NCI-H1092 treated with DMSO at 0.1 percent for 48 hours (cell line): ENCODE data around the gene CHRM5.

Experiments
- DNase-seq: peaks from one replicate; lab custom pipeline; 2025; lab: John Stamatoyannopoulos, UW

The CHRM5 gene

GRCh38 chr15:34102175-34102925, 134.1 kb downstream of the CHRM5 start:
- no peak for DNase-seq

GRCh38 chr15:34106423-34106822, 138.1 kb downstream of the CHRM5 start:
- no peak for DNase-seq

DNA sequence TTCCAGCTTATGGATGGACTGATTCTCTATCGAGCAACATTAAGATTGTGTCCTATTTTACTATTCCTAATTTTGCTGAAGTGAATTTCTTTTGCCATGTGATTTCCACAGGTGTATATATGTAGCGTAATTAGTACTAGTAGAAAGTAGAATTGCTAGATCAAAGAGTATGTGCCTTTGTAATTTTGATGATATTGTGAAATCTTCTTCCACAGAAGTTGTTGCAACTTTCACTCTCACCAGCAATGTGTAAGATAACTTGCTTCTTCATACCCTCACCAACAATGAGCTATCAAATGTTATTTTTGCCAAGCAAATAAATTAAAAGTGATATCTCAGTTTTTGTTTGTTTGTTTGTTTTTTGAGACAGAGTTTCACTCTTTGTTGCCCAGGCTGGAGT, 139.0 kb downstream of the CHRM5 start:
- DNase-seq, result no peak

- no peak for DNase-seq
Observed at GRCh38 chr15:34109797-34110663, 141.7 kb downstream of the CHRM5 start.

GRCh38 chr15:34111488-34111887, 143.2 kb downstream of the CHRM5 start:
- no peak for DNase-seq

GRCh38 chr15:34114215-34114614, 145.9 kb downstream of the CHRM5 start:
- DNase-seq, result no peak

DNA sequence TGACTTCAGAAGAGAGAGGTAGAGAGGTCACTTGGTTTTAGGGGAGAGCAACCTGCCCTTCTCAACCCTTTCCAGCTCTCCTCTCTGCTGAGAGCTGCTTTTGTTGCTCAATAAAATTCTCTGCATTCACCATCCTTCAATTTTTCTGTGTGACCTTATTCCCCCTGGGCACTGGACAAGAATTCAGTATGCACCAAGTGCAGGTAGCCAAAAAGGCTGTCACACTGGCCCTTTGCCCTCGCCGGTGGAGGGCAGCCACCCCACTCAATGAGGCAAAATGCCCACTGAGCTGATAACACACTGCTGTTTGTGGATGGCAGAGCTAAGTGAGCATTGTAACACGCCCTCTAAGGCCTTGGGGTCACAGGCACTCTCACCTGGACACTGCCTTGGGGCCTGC, 146.4 kb downstream of the CHRM5 start:
- DNase-seq, result no peak

DNA sequence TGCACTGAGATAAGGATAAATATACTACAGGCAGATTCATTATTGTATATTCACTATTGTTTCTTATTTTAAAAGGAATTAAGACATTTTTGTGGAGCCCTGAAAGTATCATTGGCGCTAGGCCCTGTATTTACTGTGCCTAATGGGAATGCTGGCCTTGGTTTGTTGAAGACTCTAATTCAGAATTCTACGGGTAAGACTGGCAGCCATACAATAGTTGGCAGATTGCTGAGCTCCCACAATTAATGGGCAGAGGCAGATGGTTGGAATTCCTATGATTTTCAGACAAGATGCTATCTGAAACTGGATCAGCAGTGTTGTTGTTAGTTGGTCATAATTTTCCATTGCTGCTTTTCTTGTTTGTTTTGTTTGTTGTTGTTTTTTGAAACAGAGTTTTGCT, 148.3 kb downstream of the CHRM5 start:
- no peak for DNase-seq
